ENCODE results near the gene MAPK12. TPM values are rescaled to one million over a fixed set of nuclear protein-coding genes. Genes with fewer than 3 reads are reported as not detected.

MAPK12 gene
- total and polyA plus RNA-seq, 2 of the 8 experiments (the other 6 are each of a cell fraction or from before 2014, with no cell fraction given): 17.3 to 20.3 TPM

DNA sequence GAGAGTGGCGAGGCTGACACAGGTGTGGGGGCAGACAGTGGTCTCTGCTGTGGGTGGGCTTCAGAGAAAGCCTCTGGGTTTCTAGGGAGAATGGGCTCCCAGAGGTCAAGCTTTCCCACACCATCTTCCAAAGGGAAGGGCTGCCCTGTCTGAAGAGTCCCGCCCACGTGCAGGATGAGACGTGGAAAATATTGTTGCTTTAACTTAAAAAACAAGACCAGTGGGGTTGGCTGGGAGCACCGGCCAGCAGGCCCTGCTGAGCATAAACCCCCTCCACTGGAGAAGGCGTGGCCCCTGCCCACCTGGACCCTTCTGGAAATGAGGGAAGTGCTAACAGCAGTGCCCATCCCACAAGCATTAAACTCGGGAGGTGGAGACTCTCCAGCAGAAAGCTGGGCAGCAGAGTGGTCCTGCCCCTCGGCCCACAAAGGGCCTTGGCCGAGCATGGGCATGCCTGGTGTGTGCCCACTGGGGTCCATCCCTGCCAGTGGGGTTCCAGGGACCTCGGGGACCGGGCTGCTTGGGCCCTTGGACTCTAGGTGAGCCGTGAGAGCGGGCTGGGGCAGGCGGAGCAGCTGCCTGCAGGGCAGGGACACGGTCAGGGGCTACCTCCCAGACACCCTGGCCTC lies 45.3 kb downstream of the MAPK12 start:
- FAIRE-seq (no peak), DNase-seq (ENCODE audit: low read depth in 1 of 2, low spot score in 2 of 2) (no peak)
- Histone ChIP-seq H3K9me3 (ENCODE audit: insufficient read depth in 2 of 2, low read depth in 1 of 2, low read length in 1 of 2) (no peaks in the 10 kb centered on the region; a peak in 1 of 4 replicates), H3K14ac (ENCODE audit: insufficient read length) (no peak overlapping the region), H2BK12ac (ENCODE audit: low read depth, low read length) (no peak overlapping the region), H3K4ac (replicated peaks; ENCODE audit: insufficient read length, low read depth, low read length) (no peak overlapping the region), H3K27me3 (replicated peaks in 1 of 4; ENCODE audit: control insufficient read depth in 3 of 4, extremely low read depth in 1 of 4, insufficient read depth in 3 of 4, low read length in 3 of 4) (no peaks in the 10 kb centered on the region), H2AK5ac (ENCODE audit: low read depth, low read length) (no peak overlapping the region), H3K18ac (ENCODE audit: extremely low read depth, low read length) (no peak overlapping the region), H4K5ac (ENCODE audit: insufficient read length, low read depth, low read length) (no peak overlapping the region), H3K23me2 (ENCODE audit: low read depth, low read length) (no peaks in the 10 kb centered on the region), H3K4me1 (replicated peaks in 1 of 4; ENCODE audit: control insufficient read depth in 3 of 4, insufficient read depth in 4 of 4, low read length in 3 of 4) (peaks cover 0 to 11% (median 2%) of the 10 kb centered on the region in 4 experiments; a peak in 3 of 7 replicates), H4K20me1 (replicated peaks in 1 of 2; ENCODE audit: control insufficient read depth in 1 of 2, insufficient read depth in 2 of 2, low read length in 2 of 2) (peaks cover 9 to 30% of the 10 kb centered on the region in 2 experiments), H3K23ac (ENCODE audit: insufficient read length) (no peak overlapping the region), H3K27ac (ENCODE audit: low read depth, low read length) (no peak overlapping the region), H3K56ac (replicated peaks; ENCODE audit: insufficient read length, low read depth, low read length) (no peak overlapping the region), H3K79me1 (ENCODE audit: low read depth, low read length) (peaks cover 1% of the 10 kb centered on the region; the same call in 1 of the 2 replicates), H3K4me2 (ENCODE audit: insufficient read depth in 1 of 2, low read depth in 2 of 2, low read length in 2 of 2) (no peak overlapping the region), H2BK120ac (replicated peaks; ENCODE audit: low read depth, low read length) (no peak overlapping the region), H4K91ac (replicated peaks; ENCODE audit: insufficient read length, low read length) (no peak overlapping the region), H3K4me3 (ENCODE audit: extremely low read depth in 1 of 4, insufficient read depth in 2 of 4, low read depth in 3 of 4, low read length in 4 of 4) (no peak overlapping the region), H3K9ac (replicated peaks in 1 of 4; ENCODE audit: extremely low read depth in 1 of 4, low read depth in 3 of 4, low read length in 3 of 4) (no peak overlapping the region), H2BK20ac (ENCODE audit: low read length) (no peak overlapping the region), H3K79me2 (ENCODE audit: control insufficient read depth in 1 of 2, insufficient read depth in 2 of 2, low read length in 2 of 2) (peaks cover 0 to 11% of the 10 kb centered on the region in 2 experiments; a peak in 1 of 4 replicates), H2BK5ac (ENCODE audit: low read depth, low read length) (no peak overlapping the region), H4K8ac (ENCODE audit: extremely low read depth, insufficient read depth, low read length) (no peak overlapping the region), H2BK15ac (ENCODE audit: low read length) (no peak overlapping the region), H2AFZ (ENCODE audit: low read length) (no peak overlapping the region), H3K36me3 (ENCODE audit: control insufficient read depth in 2 of 4, insufficient read depth in 4 of 4, low read length in 3 of 4) (peaks cover 8 to 48% (median 32%) of the 10 kb centered on the region in 4 experiments)
- ChIA-PET CTCF (ENCODE audit: partially characterized antibody) (interaction anchor here (0.7 kb wide), 1 partner anchor 60 kb away, joined by 3 read pairs; no protein-coding TSS in a partner anchor), POLR2A (ENCODE audit: partially characterized antibody) (interaction anchor here (0.6 to 2.8 kb wide), 4 partner anchors 8 to 125 kb away, joined by 3 to 10 read pairs (median 5); no protein-coding TSS in a partner anchor)
- WGBS, 2 experiments (ENCODE audit: extremely low coverage in 1 of 2, insufficient coverage in 1 of 2, insufficient read length in 1 of 2, insufficient replicate concordance in 2 of 2, low coverage in 1 of 2, low lambda C conversion rate in 2 of 2, missing lambda C conversion rate in 1 of 2): 94% methylated on average over 15 of the region's 15 CpGs; no CpG with 5 or more reads in 1 of the 2 experiments
- TF ChIP-seq BRCA1 (IDR thresholded peaks at IDR 0.05; ENCODE audit: low read depth, low read length) (no peak), TEAD4 (IDR thresholded peaks at IDR 0.05; ENCODE audit: low read depth, low read length) (no peak), HDAC2 (IDR thresholded peaks at IDR 0.05; ENCODE audit: borderline replicate concordance in 1 of 2, low read depth in 2 of 2, low read length in 2 of 2) (no peak), EZH2 (IDR thresholded peaks at IDR 0.05; ENCODE audit: low read depth, low read length, severe bottlenecking) (no peak), RFX5 (IDR thresholded peaks at IDR 0.05; ENCODE audit: borderline replicate concordance, low read depth, low read length) (no peak), SAP30 (IDR thresholded peaks at IDR 0.05; ENCODE audit: insufficient read depth, insufficient replicate concordance, low read length) (no peak), CHD2 (IDR thresholded peaks at IDR 0.05; ENCODE audit: low read length) (no peak), RNF2 (IDR thresholded peaks at IDR 0.05; ENCODE audit: borderline replicate concordance, low read depth, low read length, missing control alignments, poor library complexity, severe bottlenecking) (no peak), RXRA (IDR thresholded peaks at IDR 0.05; ENCODE audit: insufficient read depth, low read depth, low read length) (no peak), SIRT6 (IDR thresholded peaks at IDR 0.05; ENCODE audit: low read length) (no peak)
- TF ChIP-seq, protein P1, sequence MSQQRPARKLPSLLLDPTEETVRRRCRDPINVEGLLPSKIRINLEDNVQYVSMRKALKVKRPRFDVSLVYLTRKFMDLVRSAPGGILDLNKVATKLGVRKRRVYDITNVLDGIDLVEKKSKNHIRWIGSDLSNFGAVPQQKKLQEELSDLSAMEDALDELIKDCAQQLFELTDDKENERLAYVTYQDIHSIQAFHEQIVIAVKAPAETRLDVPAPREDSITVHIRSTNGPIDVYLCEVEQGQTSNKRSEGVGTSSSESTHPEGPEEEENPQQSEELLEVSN (IDR thresholded peaks at IDR 0.05): no peak

Measured in H1 (cell line).